ENCODE results near the gene SINHCAF.

The SINHCAF gene

GRCh38 chr12:31337952-31338351 is 12.0 kb upstream of the SINHCAF start:
- DNase-seq (ENCODE audit: extremely low read depth in 1 of 2, low read depth in 1 of 2), result no peak

- DNase-seq (ENCODE audit: extremely low read depth in 1 of 2, low read depth in 1 of 2), result no peak
Measured at GRCh38 chr12:31331242-31331641, 5.3 kb upstream of the SINHCAF start.

GRCh38 chr12:31326736-31327659 is 1.0 kb upstream of the SINHCAF start:
- DNase-seq (ENCODE audit: extremely low read depth in 1 of 2, low read depth in 1 of 2), result no peak

GRCh38 chr12:31325524-31325875 is 450 bp downstream of the SINHCAF start:
- peak in 1 of 2 donors; percentile 1 for DNase-seq (ENCODE audit: extremely low read depth in 1 of 2, low read depth in 1 of 2)

- DNase-seq (ENCODE audit: extremely low read depth in 1 of 2, low read depth in 1 of 2), result peak in 1 of 2 donors; percentile 24
Measured at GRCh38 chr12:31324845-31325523, 966 bp downstream of the SINHCAF start.

- peak; percentile 40 to 57 for DNase-seq (ENCODE audit: extremely low read depth in 1 of 2, low read depth in 1 of 2)
Measured at GRCh38 chr12:31324116-31324844, 1.7 kb downstream of the SINHCAF start.

GRCh38 chr12:31323391-31324115 is 2.4 kb downstream of the SINHCAF start:
- DNase-seq (ENCODE audit: extremely low read depth in 1 of 2, low read depth in 1 of 2), result peak in 1 of 2 donors; percentile 12

- no peak for DNase-seq (ENCODE audit: extremely low read depth in 1 of 2, low read depth in 1 of 2)
Measured at GRCh38 chr12:31322801-31323207, 3.1 kb downstream of the SINHCAF start.

- no peak for DNase-seq (ENCODE audit: extremely low read depth in 1 of 2, low read depth in 1 of 2)
Measured at GRCh38 chr12:31321897-31322228, 4.1 kb downstream of the SINHCAF start.

- no peak for DNase-seq (ENCODE audit: extremely low read depth in 1 of 2, low read depth in 1 of 2)
Measured at GRCh38 chr12:31321186-31321896, 4.6 kb downstream of the SINHCAF start.

- no peak for DNase-seq (ENCODE audit: extremely low read depth in 1 of 2, low read depth in 1 of 2)
Measured at GRCh38 chr12:31318657-31319269, 7.2 kb downstream of the SINHCAF start.

- no peak for DNase-seq (ENCODE audit: extremely low read depth in 1 of 2, low read depth in 1 of 2)
Measured at GRCh38 chr12:31317471-31318395, 8.2 kb downstream of the SINHCAF start.

- no peak for DNase-seq (ENCODE audit: extremely low read depth in 1 of 2, low read depth in 1 of 2)
Measured at GRCh38 chr12:31316891-31317290, 9.1 kb downstream of the SINHCAF start.

GRCh38 chr12:31315784-31316465 is 10.0 kb downstream of the SINHCAF start:
- DNase-seq (ENCODE audit: extremely low read depth in 1 of 2, low read depth in 1 of 2), result no peak

- DNase-seq (ENCODE audit: extremely low read depth in 1 of 2, low read depth in 1 of 2), result no peak
Measured at GRCh38 chr12:31315044-31315715, 10.8 kb downstream of the SINHCAF start.

- no peak for DNase-seq (ENCODE audit: extremely low read depth in 1 of 2, low read depth in 1 of 2)
Measured at GRCh38 chr12:31312431-31312830, 13.5 kb downstream of the SINHCAF start.

GRCh38 chr12:31311634-31312258 is 14.2 kb downstream of the SINHCAF start:
- no peak for DNase-seq (ENCODE audit: extremely low read depth in 1 of 2, low read depth in 1 of 2)

All from activated CD8-positive, alpha-beta memory T cell treated with anti-CD3 and anti-CD28 coated beads for 1 hour (primary cell).